ENCODE results near the gene SLC11A2.
"Not testable (repeated sequence)": the region's sequence is repeated elsewhere in the genome, so short reads cannot be mapped to it uniquely, and the experiment has no call there.

Gene SLC11A2

DNA sequence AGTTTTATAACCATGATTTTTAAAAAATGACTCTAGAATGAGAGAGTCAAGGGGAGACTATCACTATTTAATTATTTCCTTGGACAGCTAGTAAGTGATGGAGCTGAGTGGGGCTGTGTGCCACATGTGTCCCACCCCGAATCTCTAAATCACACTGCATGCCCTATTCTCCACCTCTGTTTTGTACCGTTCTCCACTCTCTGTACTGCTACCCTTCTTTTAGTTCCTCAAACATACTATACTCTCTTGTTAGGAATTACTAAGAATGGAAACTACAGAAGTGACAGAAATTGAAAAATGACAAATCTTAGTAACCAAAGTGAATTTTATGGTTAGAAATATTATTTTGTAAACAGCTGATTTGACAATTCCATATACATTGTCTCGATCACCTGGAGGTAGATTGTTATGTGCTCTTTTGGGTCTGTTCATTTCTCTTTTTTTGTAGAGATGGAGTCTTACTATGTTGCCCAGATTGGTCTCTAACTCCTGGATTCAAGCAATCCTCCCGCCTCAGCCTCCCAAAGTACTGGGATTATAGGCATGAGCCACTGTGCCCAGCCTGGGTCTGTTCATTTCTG lies 35.9 kb downstream of the SLC11A2 start:
- DNase-seq (ENCODE audit: low spot score): no peak

GRCh38 chr12:50988871-50989270 lies 37.3 kb downstream of the SLC11A2 start:
- DNase-seq (ENCODE audit: low spot score): no peak

- DNase-seq (ENCODE audit: low spot score): no peak
Measured at GRCh38 chr12:50988051-50988450, 38.1 kb downstream of the SLC11A2 start.

GRCh38 chr12:50986966-50987737 lies 39.0 kb downstream of the SLC11A2 start:
- DNase-seq (ENCODE audit: low spot score): peak; percentile 33

- no peak for DNase-seq (ENCODE audit: low spot score)
Measured at GRCh38 chr12:50985322-50985721, 40.9 kb downstream of the SLC11A2 start.

GRCh38 chr12:50984586-50985298 lies 41.4 kb downstream of the SLC11A2 start:
- no peak for DNase-seq (ENCODE audit: low spot score)

DNA sequence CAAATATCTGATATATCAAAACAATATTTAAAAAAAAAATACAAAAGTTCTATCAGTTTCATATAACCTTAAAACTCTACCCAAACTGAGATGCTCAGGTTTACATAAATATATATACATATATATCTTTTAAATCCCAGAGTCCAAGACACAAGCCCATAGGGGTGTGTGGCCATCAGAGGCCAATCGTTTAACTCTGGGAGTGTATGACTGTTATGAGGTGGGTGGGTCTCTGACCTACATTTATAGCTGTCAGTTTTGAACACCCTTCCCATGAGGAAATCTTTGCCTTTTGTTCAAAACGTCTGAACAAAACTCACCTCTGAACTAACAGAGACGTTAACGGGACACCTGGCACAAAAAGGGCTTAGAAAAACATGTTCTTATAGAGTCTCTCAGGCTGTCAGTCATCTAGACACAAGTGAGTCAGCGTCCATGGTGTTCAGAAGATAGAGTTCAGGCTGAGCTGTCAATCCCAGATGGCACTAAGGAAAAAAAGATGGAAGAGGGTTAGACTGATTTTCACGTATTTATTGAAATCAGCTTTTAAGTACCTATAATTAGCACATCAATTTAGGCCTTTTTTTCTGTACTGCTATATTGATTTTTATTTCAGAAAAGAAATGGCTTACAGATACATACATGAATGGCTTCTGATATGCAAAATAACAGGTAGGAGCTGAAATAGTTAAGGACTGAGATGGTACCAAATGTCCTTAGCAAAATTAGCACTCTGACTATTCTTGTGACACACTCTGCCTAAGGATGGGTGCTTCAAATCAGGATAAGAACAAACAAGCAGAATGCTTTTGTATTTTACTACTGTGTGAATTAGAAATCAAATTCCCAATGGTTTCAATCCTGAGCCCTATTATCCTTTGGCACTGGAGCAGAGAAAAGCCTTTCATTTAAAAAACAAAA lies 44.6 kb downstream of the SLC11A2 start:
- DNase-seq (ENCODE audit: low spot score): no peak

DNA sequence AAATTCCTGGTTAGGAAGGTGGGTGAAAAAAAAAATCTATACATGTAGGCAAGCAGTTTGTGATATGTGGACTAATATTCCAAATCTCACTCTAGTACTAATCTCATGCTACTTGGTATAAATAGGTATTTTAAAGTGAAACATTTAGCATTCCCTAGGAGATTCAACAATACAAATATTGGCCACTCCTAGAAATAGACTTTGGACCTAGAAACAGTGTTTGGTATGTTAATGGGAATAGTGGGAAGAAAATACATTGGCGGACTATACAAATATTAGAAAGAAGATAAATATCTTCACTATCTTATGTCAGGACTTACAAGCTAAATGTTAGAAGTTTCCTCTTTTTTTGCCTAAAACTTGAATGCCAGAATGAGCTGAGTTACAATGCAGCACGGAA lies 45.6 kb downstream of the SLC11A2 start:
- no peak for DNase-seq (ENCODE audit: low spot score)

- DNase-seq (ENCODE audit: low spot score): peak; percentile 52
Measured at GRCh38 chr12:50979369-50980052, 46.7 kb downstream of the SLC11A2 start.

DNA sequence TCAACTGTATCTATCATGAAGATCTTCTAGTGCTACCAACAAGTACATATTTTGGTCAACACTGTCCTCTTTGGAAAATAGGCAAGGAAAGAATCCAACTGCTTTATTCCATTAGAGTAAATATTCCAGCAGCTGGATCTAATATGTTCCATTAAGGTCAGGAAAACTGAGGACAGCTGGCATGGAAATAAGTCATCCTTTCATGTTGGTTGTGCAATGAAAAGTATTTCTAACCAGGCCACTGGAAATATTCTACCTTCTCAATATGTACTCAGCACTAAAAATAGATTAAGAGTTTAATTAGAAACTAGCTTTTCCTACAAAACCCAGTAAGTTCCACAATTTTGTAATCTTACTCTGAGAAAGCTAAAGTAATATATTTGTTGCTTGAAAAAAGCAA lies 54.2 kb downstream of the SLC11A2 start:
- no peak for DNase-seq (ENCODE audit: low spot score)

- no peak for DNase-seq (ENCODE audit: low spot score)
Measured at GRCh38 chr12:50964432-50964831, 61.8 kb downstream of the SLC11A2 start.

- DNase-seq (ENCODE audit: low spot score): no peak
Measured at GRCh38 chr12:50961708-50962107, 64.5 kb downstream of the SLC11A2 start.

GRCh38 chr12:50960130-50960529 lies 66.1 kb downstream of the SLC11A2 start:
- peak; percentile 6 for DNase-seq (ENCODE audit: low spot score)

GRCh38 chr12:50955697-50956096 lies 70.5 kb downstream of the SLC11A2 start:
- no peak for DNase-seq (ENCODE audit: low spot score)

DNA sequence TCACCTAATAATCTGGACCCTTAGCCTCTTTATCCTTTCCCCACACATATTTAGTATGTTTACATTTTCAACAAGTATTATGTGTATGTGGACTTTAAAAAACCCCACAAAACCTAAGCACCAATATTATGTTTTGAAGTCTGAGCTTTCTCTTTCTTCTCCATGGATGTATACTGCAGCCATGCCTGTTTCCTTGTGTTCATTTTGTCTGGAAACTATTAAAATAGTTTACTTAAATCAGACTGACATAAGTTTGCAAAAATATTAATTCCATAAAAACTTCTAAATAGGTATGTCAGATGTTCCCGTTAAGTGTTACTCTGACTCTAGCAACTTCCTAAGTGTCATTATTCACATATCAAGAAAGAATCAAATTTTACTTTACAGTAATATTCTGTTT lies 70.9 kb downstream of the SLC11A2 start:
- no peak for DNase-seq (ENCODE audit: low spot score)

GRCh38 chr12:50954789-50955188 lies 71.4 kb downstream of the SLC11A2 start:
- DNase-seq (ENCODE audit: low spot score): not testable (repeated sequence)

DNA sequence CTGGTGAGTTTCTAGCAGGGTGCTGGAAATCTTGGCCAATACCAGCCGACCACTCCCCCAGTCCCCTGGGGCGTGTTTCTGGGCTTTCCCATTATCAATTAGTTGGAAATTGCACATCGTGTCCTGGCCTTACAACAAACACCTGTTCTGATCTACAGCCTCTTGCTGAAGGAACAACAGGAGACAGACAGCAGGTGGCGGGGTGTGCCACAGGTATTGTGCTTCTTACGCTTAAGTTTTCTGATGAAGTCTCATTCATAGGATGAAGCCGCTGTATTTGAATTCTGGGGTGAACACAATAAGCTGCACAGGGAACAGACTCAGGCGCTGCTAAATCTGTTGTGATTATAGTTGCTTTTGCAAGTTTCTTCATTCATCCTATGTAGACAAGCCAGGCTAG lies 73.1 kb downstream of the SLC11A2 start:
- no peak for DNase-seq (ENCODE audit: low spot score)

GRCh38 chr12:50952510-50952909 lies 73.7 kb downstream of the SLC11A2 start, which contains the start of gene HIGD1C:
TSS of gene HIGD1C (plus strand) at chr12:50952544. CDS start at chr12:50953999, 1,455 bp downstream.
- no peak for DNase-seq (ENCODE audit: low spot score)

- DNase-seq (ENCODE audit: low spot score): no peak
Measured at GRCh38 chr12:50951112-50951511, 75.1 kb downstream of the SLC11A2 start.

DNA sequence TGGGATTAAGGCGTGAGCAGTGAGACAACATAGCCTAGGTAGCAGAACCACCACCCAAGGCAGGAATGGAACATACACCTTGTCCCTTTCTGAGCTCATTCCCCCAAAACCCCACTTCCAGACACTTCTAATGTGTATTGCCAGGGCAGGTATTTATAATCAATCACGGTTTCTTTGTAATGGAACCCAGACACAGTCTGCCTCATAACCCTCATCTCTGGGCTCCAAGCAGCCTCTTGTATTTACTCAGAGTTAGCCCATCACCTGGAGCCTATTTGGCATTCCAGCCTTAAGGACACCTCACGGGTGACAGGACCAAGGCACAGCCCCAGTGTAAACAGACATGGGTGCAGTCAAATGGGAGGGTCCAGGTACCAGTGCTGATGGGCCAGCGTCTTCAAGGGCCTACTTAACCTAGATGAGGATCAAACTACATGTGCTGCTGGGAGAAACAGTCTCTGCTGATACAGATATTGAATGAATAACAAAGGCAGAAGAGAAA lies 76.3 kb downstream of the SLC11A2 start:
- no peak for DNase-seq (ENCODE audit: low spot score)

DNA sequence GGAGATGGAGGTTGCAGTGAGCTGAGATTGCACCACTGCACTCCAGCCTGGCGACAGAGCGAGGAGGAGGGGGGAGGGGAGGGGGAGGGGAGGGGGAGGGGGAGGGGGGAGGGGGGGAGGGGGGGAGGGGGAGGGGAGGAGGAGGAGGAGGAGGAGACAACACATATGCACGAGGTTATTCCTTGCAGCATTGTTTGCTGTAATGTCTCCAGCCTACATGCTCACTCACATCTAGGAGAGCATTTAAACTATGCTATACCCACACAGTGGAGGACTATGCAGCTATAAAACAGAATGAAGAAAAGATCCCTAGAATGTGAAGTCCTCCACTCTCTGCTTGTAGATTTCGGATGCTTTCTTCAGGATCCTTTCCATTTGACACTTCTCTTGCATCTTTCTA lies 77.4 kb downstream of the SLC11A2 start:
- DNase-seq (ENCODE audit: low spot score): no peak
